HG03095 (cell line): ENCODE data around the gene DCAF15.

Experiments
- ATAC-seq: cut with Tn5 transposase; IDR thresholded peaks from one replicate; pipeline ENCODE4 v1.9.1; 2021; ENCODE audit warnings: moderate library complexity; ENCODE audit not compliant: unreplicated experiment

Gene DCAF15

DNA sequence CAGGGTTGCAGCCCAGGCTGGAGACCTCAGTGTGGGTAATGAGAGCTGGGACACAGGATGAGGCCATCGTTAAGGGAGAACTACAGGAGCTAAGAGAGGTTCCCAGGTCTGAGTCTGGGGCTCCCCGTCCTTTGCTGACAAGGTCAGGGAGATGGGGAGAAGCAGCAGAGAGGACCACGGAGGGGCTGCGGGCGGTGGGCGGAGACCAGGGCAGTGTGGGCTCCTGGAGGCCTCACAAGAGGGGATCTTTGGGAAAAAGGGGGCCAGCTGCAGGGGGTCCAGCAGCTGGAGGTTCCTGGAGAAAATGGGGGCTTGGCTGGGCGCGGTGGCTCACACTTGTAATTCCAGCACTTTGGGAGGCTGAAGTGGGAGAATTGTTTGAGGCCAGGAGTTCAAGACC lies 37.8 kb downstream of the DCAF15 start:
- ATAC-seq, result no peak

DNA sequence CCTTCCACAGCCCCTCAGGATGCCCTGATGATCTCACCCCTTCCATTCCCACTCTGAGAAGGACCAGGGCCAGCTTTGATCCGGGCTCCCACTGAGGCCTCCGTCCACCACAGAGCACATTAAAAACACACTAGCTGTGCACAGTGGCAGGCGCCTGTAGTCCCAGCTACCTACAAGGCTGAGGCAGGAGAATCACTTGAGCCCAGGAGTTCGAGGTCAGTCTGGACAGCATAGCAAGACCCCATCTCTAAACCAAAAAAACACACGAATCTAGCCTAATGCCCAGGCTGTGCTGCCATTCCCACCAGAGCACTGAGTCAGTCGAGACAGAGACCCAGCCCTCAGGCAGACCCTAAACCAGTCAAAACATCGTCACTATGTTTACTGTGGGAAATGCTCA lies 39.7 kb downstream of the DCAF15 start:
- no peak for ATAC-seq

DNA sequence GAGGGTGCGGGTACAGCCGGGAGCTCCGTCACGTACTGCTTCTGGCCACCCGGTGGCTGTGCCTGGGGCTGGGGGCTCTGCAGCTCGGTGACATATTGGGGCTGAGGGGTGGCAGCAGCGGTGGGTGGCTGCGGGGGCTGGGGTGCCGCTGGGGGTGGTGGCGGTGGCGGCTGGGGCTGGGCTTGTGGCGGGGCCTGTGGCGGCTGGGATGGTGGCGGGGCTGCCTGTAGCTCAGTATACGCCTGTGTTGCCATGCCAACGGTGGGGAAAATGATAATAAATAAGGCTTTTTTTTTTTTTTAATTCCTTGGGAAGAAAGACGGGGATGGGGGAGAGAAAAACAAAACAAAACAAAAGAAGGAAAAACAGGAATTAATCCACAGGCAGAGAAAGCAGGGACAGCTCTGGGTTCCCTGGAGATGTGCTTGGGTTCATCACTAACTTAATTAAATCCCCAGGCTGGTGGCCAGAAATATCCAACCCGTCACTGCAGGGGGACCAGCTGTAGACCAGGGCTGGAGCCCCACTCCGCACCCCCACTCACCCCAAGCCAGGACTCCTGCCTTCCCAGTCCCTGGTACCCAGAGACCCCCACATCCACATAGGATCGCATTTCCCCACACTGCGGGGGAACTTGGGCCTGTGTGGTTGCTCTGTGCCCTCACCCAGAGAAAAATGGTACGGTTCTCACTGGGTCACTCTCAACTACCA lies 41.4 kb downstream of the DCAF15 start:
- no peak for ATAC-seq

DNA sequence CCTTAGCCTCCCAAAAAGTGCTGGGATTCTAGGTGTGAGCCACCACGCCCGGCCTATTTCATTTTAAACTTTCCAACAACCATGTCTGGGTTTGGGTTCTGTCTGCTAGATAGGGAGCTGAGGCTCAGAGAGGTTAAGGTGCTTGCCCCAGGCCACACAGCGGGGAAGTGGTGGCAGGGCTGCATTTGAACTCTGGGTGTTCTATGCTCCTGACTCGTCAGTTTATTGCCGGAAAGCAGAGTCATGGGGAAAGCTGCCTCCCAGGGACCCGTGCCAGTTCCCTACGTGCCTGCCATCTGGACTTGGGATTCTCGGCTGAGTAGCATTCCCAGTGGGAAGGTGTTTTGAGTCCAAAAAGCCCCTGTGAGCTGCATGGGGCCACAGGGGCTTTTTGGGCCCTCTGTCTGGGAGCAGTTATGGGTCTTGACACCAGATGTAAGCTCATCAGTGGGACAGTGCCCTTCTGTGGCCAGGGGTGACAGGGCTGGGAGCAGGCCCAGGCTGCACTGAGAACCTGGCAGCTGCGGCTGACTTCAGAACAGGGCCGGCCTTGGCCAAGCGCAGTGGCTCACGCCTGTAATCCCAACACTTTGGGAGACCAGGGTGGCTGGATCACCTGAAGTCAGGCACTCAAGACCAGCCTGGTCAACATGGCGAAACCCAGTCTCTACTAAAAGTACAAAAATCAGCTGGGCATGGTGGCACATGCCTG lies 42.9 kb downstream of the DCAF15 start:
- ATAC-seq, result no peak

DNA sequence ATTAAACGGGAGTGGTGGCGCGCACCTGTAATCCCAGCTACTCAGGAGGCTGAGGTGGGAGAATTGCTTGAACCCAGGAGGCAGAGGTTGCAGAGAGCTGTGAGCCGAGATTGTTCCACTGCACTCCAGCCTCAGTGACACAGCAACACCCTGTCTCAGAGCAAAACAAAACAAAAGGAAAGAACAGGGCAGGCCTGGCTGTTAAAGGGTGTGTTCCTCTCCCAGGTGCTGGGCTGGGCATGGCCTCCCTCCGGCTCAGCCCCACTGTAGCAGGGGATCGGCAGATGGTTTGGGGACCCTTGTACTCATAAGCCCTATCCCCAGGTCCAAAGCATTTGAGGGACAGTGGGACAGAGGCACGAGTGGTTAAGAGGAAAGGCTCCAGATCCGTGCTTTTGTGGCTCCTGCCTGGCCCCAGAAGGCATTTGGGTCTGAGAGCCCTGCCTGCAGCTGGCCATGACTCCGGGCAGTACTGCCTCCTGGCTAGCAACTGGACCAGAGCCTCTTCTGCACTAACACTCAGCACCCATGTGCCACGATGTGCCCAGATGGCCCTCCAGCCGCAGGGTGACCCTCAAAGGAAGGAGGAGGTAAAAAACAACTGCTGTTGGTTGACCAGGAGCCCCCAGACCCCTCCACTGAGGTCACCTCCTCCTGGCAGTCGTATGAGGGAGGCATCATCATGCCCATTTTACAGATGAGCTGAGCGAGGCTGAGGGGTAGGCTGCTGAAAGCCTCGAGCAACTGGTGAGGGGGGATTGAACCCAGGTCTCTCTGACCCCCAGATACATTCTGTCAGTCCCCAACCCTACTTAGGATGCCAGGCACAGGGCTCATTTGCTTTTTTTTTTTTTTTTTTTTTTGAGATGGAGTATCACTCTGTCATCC lies 43.8 kb downstream of the DCAF15 start:
- no peak for ATAC-seq

DNA sequence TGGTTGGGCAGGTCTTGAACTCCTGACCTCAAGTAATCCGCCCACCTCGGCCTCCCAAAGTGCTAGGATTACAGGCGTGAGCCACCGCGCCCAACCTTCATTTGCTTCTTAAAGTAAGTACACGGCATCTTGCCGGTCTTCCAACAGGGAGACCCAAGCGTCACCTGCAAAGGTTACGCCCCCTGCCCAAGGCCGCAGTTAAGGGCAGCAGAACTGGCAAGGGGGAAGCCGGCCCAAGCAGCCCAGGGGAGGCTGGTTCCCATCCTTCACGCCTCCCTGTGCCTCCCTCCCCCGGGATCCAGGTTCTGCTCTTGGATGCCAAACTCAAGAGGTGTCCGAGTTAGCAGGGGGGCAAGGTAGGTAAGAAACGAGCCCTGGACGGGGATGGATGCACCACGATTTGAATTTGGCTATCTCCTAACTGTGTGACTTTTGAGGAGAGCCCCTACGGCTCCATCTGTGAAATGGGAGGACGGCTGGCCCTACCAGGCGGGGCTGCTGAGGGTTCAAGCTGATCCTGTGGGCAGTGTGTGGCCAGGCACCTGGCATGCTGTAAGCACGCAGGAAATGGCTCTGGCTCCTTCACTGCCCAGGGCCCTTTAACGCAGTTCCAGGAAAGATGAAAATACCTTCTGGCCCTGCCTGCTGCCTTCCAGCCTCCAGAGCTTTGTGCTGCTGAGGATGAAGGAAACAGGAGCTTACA lies 44.8 kb downstream of the DCAF15 start:
- ATAC-seq, result no peak

DNA sequence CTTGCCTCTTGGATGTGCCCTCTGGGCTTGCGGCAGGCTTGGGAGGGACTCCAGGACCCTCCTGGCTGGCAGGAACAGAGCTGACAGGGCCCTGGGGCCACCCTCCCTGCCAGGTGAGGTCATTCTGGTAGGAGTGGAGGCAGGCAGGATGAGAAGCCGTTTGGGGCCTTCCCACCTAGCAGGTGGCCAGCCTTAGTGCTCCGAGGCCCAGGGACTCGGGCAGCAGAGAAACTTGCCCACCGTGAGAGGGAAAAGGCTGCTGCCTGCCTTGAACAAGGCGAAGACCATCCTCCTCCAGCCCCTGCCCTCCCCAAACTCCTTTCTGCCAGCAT lies 45.3 kb downstream of the DCAF15 start:
- ATAC-seq, result no peak

DNA sequence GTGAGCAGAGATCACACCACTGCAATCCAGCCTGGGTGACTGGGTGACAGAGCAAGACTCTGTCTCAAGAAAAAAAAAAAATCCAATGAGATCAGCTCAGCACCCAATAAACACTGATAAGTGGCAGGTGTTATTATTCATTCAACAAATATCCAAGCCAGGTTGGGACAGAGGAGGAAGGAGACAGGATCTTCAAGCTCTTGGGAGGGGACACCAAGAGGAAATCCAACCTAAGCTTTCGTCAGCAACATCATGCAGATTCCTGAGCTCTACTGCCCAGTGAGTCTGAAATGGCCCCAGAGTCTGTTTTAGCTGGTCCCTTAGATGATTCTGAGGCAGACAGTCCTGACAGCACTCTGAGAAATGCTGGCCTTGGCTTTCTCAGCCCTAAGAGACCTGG lies 46.1 kb downstream of the DCAF15 start:
- no peak for ATAC-seq

DNA sequence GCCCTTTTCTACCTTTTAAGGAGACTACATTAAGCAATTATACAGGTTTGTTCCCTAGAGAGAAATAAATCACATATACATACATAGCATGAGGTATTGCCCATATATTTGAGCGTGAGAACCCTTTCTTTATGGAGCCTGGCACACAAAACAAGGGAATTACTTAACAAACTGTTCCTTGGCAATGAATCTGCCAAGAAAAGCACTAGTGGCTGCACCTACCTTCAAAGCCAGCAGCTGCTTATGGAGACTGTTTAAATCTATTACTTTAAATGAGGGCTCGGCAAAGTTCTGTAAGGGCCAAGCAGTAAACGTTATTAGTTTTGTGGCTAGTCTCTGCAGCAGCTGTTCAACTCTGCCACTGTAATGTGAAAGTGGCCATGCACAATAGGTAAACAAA lies 46.8 kb downstream of the DCAF15 start:
- no peak for ATAC-seq

DNA sequence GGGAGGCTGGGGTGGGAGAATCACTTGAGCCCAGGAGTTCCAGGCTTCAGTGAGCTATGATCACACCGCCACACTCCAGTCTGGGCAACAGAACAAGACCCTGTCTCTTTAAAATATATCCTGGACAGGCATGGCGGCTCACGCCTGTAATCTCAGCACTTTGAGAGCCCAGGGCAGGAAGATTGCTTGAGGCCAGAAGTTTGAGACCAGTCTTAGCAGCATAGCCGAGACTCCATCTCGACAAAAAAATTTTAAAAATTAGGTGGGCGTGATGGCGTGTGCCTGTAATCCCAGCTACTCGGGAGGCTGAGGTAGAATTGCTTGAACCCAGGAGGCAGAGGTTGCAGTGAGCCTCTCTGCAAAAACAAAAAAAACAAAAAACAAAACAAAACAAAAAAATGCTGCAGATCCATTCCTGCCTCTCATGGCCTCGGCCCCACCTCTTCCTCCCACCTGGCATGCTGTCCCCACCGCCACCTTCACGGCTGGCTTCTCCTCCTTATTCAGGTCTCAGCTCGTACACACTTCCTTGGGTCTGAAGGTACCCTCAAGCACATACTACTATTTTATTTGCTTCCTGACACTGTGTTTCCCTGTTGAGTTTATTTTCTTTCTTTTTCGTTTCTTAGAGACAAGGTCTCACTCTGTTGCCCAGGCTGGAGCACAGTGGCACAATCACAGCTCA lies 48.5 kb downstream of the DCAF15 start:
- ATAC-seq, result no peak

DNA sequence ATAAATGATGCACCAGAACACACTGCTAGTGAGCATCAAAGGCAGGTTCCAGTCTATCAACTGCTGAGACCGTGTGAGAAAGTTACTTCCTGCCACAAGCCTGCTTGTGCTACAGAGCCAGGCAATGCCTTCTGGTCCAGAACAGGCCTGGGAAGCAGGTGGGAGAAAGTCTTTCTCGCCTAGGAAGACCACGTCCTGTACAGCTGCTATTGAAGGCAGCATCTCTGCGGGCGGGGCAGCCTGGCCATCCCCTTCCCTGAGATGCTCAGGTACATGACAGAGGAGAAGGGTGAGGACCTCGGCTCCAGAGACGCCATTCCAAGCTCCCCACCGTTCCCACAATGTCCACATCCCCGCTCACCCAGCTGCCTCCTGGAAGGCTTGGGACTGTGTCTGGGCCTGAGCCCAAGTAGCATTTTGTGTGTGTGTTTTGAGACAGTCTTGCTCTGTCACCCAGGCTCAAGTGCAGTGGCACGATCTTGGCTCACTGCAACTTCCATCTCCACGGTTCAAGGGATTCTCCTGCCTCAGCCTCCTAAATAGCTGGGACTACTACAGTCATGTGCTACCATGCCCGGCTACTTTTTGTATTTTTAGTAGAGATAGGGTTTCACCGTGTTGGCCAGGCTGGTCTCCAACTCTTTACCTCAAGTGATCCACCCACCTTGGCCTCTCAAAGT lies 50.4 kb downstream of the DCAF15 start:
- no peak for ATAC-seq

DNA sequence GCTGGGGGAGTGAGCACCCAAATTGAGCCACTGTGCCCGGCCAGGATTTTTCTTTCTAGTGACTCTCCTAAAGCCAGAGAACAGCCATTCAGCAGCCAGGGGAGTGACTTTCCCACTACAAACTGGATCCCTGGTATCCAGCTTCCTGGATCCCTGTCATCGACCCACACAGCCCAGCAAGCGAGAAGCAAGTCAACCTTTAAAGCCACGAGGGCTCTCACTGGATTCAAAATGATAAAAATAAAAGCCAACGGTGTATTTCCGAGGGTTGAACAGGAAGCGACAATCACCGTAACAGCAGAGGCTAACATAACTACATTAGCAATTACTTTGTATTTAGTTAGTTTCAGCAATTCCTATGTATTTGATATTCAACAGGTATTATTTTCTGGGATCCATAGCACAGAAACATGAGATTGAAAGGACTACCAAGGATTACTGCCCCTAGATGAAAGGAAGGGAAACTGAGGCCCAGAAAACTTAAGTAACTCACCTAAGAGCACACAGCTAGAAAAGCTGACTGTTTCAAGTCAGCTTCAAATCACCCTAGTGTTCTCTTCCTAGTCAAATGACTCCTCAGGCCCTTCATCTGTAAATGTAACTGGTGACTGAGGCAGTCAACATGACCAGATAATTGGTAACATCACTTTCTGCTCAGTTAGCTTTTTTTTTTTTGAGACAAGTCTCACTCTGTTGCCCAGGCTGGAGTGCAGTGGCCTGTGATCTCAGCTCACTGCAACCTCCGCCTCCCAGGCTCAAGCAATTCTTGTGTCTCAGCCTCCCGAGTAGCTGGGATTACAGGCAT lies 51.1 kb downstream of the DCAF15 start:
- ATAC-seq, result no peak

DNA sequence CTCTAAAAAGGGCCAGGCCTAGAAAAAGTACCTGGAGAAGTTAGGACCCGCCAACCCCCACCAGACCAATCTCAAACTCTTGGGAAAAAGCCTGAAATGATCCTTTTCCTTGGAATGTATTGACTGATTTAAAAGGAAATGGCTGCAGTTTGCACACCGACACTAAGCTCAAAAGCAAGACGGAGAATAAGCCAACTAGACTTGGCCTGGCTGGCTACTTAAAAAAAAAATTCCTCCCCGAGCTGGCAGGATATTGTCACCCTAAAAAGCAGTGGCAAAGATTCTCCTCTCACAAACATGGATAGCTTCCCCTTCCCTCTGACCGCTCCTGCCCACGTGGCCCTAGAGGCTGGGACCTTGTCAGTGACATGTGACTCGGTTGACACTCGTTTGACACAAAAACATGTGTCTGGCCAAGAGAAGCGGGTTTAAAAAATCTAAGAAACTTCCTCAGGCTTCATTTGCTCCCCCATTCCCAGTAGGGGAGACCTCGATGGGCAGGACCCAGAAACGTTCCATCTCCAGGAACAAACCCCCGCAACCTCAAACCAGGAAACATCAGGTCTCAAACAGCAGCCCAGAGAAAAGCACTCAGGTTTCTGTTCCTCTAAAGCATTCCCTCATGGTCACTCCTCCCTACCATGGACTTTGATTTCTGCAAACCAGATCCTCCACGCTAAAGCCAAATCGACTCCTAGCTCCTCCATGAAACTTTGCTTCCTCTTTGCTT lies 52.5 kb downstream of the DCAF15 start:
- no peak for ATAC-seq

DNA sequence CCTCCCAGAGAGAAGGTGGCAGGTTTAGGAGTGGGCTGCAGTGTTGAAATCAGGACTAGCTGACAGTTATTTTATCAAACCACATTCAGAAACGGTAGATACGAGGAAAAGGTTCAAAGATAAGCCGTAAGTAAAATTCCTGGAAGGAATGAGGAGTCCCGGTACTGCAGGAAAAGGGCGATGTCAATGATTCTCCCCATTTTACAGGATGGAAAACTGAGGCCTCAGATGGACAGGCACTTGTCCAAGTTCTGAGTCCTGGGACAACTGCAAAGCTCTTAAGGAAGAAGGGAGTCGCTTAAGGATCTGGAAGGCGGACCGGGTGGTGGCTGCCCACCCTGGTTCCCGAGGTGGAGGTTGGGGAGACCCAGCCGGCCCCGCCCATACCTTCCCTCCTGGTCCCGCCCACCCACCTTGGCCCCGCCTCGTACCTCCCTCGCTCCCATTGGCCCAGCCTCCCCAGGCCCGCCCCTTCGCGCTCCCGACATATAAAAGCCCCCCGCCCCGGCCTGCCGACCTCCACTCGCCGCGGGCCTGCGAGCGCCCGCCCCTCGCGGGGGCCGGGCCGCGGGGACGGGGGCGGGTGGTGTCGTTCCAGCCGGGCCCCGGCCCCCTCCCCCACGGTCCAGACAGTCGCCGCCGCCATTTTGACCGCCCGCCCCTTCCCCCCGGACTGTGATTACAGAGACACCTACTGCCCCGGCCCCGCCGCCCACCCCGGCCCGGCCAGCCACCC lies 53.2 kb downstream of the DCAF15 start:
- no peak for ATAC-seq

DNA sequence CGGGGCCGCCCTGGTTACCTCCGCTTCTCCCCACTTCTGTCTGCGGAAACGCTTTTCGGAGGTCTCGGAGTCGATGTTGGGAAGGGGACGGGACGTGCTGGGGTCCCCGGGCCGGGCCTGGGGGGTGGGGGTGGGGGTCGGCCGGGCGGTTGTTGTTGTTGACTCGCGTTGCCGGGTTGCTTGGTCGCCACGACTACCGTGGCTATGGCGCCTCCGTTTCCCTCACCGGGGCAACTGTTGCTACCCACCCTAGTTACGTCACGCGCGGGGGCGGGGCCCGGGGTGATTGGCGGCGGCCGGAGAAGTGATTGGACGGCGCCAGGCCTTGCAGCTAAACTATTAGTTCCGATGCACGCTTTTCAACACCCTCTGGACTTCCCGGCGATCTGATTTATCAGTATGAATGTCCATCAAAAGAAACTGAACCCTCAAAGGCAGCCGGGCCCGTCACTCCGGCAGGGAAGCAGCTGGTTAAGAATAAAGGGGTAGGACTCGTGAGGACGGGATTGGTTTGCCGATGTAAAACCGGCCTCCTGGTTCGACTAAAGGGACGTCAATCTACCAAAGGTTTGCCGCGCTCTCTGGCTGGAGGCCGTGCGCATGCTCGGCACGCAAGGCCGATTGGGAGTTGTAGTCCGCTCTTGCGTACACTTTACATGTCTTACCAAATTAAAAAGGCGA lies 53.9 kb downstream of the DCAF15 start, which contains the start of gene RFX1:
Gene RFX1, minus strand, starts transcription at position 236 of the 681 bp plus-strand sequence. CDS start 12,477 bp downstream, outside the sequence.
- peak; percentile 69 for ATAC-seq

DNA sequence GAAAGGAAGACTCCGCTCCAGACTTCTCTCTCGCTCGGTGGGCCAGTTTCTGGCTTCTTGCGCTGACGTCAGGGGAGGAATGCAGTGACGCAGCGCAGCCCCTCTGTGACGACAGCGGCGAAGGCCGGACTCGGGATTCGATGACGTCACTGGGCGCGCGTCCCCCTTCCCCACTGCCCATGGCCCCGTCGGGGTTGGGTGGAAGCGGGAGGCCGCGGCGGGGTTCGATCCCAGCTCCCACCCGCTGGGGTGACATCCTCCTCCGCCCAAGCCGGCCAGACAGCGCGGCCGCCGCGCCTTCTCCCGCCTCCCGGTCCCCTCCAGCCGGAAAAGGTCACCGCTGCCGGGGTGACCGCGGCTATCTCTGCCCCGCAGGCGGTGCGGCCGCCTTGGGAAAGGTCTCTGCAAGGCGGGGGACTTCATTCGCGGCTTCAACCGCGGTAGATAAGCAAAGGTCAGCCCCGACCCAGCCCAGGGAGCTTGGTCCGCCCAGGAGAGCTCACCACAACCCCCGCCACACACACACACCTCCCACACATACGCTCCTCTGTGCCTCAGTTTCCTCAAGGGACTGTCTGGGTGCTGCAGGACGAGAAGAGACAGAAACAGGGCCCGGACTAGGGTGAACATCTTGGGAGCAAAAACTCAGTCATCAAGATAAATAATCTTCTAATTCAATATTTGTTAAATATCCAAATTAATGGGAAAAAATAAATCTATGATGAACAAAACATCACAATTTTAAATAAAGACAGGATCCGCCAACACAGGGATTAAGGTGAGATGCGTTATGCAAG lies 54.7 kb downstream of the DCAF15 start:
- peak; percentile 20 for ATAC-seq
